ENCODE results near the gene SERPINI2.

Gene SERPINI2

DNA sequence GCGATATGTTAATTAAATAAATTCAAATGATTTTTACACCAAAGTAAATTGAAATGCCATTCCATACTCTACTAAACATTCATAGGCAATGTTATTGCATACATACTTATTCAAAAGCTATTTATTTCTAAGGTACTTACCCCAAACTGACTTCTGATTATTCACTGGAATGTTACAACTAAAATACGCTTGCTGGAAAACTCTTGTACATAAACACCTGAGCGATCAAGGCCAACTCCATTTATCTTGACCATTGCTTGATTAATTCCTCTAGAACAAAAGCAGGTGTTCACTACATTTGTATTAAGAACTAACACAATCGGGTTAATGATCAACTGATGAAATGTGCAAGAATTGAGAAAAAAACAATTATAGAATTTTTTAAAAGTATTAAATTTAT lies at the start of gene SERPINI2:
Gene SERPINI2, minus strand, starts transcription at position 180 of the 400 bp plus-strand sequence. CDS start 2,208 bp downstream, outside the sequence.
- DNase-seq (ENCODE audit: low read depth) = no peak

- no peak for DNase-seq (ENCODE audit: low read depth)
These were observed 47.1 kb upstream of the SERPINI2 start for GRCh38 chr3:167521006-167521355.

- DNase-seq (ENCODE audit: low read depth) = no peak
These were observed 46.6 kb upstream of the SERPINI2 start for GRCh38 chr3:167520266-167521005.

GRCh38 chr3:167507954-167508353 lies 34.1 kb upstream of the SERPINI2 start:
- DNase-seq (ENCODE audit: low read depth) = no peak

DNA sequence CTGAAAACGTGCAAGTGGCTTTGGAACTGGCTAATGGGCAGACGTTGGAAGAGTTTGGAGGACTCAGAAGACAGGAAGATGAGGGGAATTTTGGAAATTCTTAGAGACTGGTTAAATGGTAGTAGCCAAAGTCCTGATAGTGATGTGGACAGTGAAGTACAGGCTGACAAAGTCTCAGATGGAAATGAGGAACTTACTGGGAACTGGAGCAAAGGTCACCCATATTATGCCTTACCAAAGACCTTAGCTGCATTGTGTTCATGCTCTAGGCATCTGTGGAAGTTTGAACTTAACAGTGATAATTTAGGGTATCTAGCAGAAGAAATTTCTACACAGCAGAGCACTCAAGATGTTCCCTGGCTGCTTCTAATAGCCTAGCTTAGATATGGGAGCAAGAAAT lies 28.6 kb upstream of the SERPINI2 start:
- DNase-seq (ENCODE audit: low read depth) = no peak

DNA sequence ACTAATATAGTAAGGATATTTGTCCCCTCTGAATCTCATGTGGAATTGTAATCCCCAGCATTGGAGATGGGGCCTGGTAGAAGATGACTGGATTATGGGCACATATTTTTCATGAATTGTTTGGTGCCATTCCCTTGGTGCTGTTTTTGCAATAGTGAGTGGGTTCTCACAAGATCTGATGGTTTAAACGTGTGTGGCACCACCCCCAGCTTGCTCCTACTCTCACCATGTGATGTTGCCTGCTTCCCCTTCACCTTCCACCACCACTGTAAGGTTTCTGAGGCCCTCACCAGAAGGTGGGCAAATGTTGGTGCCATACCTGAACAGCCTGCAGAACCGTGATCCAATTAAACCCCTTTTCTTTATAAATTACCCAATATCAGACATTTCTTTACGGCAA lies 28.1 kb upstream of the SERPINI2 start:
- no peak for DNase-seq (ENCODE audit: low read depth)

DNA sequence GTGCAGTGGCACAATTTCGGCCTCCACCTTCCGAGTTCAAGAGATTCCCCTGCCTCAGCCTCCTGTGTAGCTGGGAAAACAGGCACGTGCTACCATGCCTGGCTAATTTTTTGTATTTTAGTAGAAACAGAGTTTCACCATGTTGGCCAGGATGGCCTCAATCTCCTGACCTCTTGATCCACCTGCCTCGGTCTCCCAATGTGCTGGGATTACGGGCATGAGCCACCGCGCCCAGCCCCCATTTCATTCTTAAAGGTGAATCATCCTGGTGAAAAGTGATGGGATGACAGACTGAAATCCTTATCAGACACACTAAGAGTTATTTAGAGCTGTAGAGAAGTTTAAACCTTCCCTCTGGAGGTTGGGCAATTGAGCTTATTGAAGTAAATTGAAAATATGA lies 24.1 kb upstream of the SERPINI2 start:
- DNase-seq (ENCODE audit: low read depth) = no peak

DNA sequence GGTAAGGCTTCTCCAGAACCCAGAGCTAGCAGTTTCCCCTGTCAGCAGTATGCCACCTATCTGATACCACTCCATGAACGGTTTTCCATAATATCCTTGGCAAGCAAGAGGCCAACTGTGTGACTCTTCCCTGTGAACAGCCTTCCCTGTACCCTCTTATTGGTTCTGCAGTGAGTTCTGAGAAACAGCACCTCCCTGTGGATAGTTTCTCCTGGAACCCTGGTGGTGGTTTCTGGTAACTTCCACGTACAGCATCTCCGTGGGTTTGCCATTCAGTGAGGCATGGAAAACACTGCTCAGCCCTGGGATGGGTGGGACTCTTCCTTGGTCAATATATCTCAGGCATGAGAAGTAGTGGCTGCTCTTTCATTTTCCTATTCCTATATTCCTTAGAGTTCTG lies 19.4 kb upstream of the SERPINI2 start:
- DNase-seq (ENCODE audit: low read depth) = no peak

DNA sequence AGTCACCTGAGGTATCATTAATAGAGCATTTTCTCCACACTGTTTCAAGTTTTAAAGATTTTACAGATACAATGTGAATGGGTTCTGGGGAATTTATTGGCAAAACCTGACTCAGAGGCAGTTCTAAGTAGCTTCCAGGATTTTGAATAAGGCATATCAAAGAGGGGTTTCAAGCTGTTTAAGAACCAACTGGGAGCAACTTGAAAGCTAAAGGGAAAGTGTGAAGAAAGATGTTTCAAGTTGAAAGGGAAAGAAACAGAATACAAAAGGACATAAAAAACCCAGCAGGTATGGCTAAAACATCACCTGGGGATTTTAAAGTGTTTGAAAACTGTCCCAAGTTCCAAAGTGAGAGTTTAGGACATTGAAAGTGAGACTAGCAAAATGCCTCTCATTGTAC lies 17.8 kb upstream of the SERPINI2 start:
- no peak for DNase-seq (ENCODE audit: low read depth)

GRCh38 chr3:167489571-167489970 lies 15.7 kb upstream of the SERPINI2 start:
- DNase-seq (ENCODE audit: low read depth) = no peak

GRCh38 chr3:167487556-167487955 lies 13.7 kb upstream of the SERPINI2 start:
- DNase-seq (ENCODE audit: low read depth) = no peak

GRCh38 chr3:167484551-167484950 lies 10.7 kb upstream of the SERPINI2 start:
- DNase-seq (ENCODE audit: low read depth) = no peak

- no peak for DNase-seq (ENCODE audit: low read depth)
These were observed 10.1 kb upstream of the SERPINI2 start for GRCh38 chr3:167483708-167484475.

- no peak for DNase-seq (ENCODE audit: low read depth)
These were observed 7.3 kb upstream of the SERPINI2 start for GRCh38 chr3:167481164-167481563.

DNA sequence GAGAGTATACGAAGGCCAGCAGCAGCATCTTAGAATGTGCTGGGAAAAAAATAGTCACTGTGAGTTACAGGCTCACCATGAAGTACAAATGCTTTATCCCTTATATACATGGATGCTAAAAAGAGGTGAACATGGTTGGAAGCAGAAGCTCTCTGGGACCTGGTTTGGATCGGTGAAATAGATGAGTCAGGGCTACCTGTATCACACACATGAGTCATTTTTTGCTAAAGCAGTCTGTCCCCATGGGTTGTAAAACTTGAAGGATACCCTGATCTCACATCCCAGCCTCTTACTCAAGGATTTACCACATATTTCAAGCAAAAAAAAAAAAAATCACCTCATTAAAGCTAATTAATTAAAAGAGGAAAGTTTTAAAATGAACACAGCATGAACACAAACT lies 6.9 kb upstream of the SERPINI2 start:
- DNase-seq (ENCODE audit: low read depth) = no peak

DNA sequence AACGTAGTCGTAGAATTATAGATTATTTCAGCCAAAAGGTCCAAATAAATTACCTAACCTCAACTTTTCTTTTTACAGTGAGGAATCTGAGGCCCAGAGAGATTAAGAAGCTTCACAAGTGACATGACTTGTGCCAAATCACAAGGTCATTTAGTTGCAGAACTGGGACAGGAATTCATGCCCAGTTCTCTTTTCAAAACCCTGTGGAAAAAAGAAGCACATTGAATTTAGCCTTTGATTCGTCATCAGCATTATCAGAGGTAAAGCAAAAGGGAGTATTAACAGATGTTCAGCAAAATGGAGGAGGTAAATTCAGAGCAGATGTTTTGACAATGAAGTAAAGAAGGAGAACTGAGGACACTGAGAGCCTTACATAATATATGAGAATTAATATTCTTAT lies 4.5 kb downstream of the SERPINI2 start:
- no peak for DNase-seq (ENCODE audit: low read depth)

GRCh38 chr3:167467848-167468611 lies 5.8 kb downstream of the SERPINI2 start:
- no peak for DNase-seq (ENCODE audit: low read depth)

DNA sequence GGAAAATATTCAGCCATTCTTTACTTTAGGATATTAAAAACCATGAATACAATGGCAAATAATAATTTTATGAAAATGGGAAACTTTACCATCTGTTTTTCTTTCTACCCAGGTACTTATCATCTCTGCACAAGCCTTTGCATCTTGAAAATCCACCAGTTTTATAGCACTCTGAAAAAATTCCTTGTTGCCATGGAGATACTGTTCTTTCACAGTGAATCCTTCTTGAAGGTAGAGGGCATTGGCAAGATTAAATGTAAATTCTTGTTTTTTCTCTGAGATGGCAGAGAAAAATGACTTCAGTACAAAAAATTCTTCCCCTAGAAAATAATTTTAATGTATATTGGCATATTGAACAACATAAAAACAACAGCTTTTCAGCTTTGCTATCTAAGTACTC lies 6.9 kb downstream of the SERPINI2 start:
- DNase-seq (ENCODE audit: low read depth) = no peak

DNA sequence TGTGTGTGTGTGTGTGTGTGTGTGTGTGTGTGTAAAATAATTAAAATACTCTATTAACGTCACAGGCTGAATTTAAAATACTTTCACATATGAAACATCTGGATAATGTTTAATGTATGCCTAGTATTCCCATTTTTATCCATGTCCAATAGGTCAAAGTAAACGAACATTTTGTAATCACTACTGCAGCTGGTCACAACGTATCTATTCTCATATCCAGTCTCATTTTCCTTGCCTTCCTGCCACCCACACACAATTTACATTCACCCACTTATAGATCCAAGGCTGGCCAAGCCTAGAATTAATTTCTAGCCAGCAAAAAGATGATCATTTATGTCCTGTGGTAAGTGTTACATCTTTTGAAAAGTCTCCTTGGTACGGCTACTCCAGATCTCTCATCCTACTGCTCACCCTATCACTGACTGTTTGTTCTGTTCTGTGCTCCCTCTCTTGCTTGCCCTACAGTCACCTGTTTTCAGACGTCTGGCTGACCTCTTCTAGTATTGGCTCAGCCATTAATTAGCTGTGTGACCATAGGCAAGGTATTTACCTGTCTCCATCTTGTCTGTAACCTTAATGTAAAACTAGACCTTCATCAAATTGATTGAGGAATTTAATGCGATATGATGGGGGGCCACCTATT lies 17.6 kb downstream of the SERPINI2 start:
- no peak for DNase-seq (ENCODE audit: low read depth)

DNA sequence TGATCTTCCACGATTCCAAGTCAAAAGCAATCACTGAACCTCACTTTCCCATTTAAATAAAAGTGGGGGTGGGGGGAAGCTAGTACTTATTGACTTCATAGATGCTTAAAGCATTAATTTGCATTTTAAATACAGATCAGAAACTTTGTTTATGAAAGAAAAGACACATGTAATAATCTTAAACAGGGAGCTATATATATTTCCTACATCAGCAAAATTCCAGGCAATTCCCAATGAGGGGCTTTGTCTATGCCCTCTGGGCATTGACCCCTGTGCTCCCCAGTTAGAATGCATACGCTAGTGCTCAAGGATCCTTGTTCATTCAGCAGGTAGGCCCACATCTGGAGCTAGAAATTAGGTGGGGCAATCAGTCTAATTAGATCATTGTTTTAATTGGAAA lies 20.0 kb downstream of the SERPINI2 start:
- no peak for DNase-seq (ENCODE audit: low read depth)

GRCh38 chr3:167451282-167451681 lies 22.6 kb downstream of the SERPINI2 start:
- no peak for DNase-seq (ENCODE audit: low read depth)

GRCh38 chr3:167450675-167451074 lies 23.2 kb downstream of the SERPINI2 start:
- DNase-seq (ENCODE audit: low read depth) = no peak
